OCI-LY3 (cell line): Measurements from ENCODE around the gene GAS2L1.

Experiments
- H2AFZ ChIP-seq: fragments of 200-600, 300-600 bp; shearing (Covaris generic); 2 replicates; pipeline ENCODE4 v1.6.0; 2014; ENCODE audit warnings: antibody characterized with exemption, low read depth, low read length
- H3K27ac ChIP-seq: fragments of 200-600, 300-600 bp; sonication (generic); 2 replicates; pipeline ENCODE4 v1.5.1; 2014; ENCODE audit warnings: mild to moderate bottlenecking, low read length, moderate library complexity, mixed read lengths
- H3K27me3 ChIP-seq: fragments of 200-600, 300-600 bp; sonication (generic); 2 replicates; pipeline ENCODE4 v1.6.1; 2014; ENCODE audit warnings: low read depth, low read length, mixed read lengths
- H3K36me3 ChIP-seq: fragments of 200-600, 300-600 bp; sonication (generic); replicated peaks from 2 replicates; pipeline ENCODE3; 2014; ENCODE audit warnings: low read depth, low read length, mixed read lengths
- H3K4me1 ChIP-seq: fragments of 300-600, 200-600 bp; sonication (generic); 2 replicates; pipeline ENCODE4 v1.6.1; 2014; ENCODE audit warnings: low read length, mixed read lengths
- H3K4me2 ChIP-seq: fragments of 200-600, 300-600 bp; sonication (generic); 2 replicates; pipeline ENCODE4 v1.6.1; 2014; ENCODE audit warnings: low read length, mixed read lengths
- H3K4me3 ChIP-seq: fragments of 300-600, 200-600 bp; sonication (generic); 2 replicates; pipeline ENCODE4 v1.5.1; 2014; ENCODE audit warnings: antibody characterized with exemption, mild to moderate bottlenecking, low read length, moderate library complexity
- H3K79me2 ChIP-seq: fragments of 300-600, 200-600 bp; shearing (Covaris generic); 2 replicates; pipeline ENCODE4 v1.6.1; 2014; ENCODE audit warnings: mild to moderate bottlenecking, low read length, mixed read lengths
- H3K9ac ChIP-seq: fragments of 300-600, 200-600 bp; shearing (Covaris generic); 2 replicates; pipeline ENCODE4 v1.6.0; 2014; ENCODE audit warnings: mild to moderate bottlenecking, low read length, moderate library complexity
- H3K9me3 ChIP-seq: fragments of 200-600, 300-600 bp; shearing (Covaris generic); 2 replicates; pipeline ENCODE4 v1.6.1; 2014; ENCODE audit warnings: low read length, mixed read lengths; ENCODE audit not compliant: insufficient read depth
- H4K20me1 ChIP-seq: fragments of 200-600, 300-600 bp; sonication (generic); 2 replicates; pipeline ENCODE4 v1.6.1; 2016; ENCODE audit warnings: low read length, mixed read lengths; ENCODE audit not compliant: insufficient read depth
- CTCF ChIP-seq: fragments of 200-600, 300-600 bp; sonication (generic); IDR thresholded peaks from 2 replicates; pipeline ENCODE4 v1.5.1; 2014; ENCODE audit warnings: antibody characterized with exemption, low read length, low read depth
- EZH2phosphoT487 ChIP-seq: fragments of 200-600 bp; shearing (Covaris generic); IDR thresholded peaks from 2 replicates; pipeline ENCODE4 v1.6.1; 2018; ENCODE audit warnings: antibody characterized with exemption, mixed run types, low read depth

Gene GAS2L1

DNA sequence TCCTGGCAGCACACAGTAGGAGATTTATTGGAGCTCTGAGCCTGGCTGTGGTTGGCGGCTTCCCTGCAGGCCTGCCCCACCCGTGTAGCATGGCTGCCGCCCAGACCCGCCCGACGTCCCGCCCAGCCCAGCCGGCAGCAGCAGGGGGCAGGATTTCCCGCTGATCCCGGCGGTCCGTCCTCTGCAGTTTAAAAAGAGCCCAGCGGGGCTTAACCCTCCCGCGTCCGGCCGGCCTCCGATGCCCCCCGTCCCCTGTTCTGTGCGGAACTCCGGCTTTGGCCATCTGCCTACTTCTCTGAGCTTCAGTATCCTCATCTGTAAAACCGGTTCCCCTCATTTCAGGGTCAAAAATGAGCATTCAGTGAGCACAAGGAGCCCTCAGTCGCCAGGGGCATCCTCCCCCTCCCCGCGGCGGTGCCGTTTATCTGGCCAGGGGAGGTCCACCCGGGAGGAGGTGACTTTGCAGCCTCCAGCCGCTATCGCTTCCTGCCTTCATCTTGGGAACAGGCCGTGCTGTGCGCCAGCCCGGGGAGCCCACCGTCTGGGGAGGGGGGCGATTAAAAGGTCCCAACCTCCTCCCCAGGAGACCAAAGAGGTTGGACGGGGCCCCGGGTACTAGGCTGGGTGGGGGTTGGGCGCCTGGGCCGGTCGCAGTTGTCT lies at the start of gene GAS2L1:
Gene GAS2L1, plus strand, starts transcription at position 476 of the 660 bp plus-strand sequence. CDS start 1,456 bp downstream, outside the sequence.
- peaks cover 6% of the 10 kb centered on the region for H4K20me1 ChIP-seq
- H3K4me3 ChIP-seq, result peak within 1 kb of the TSS; percentile 77
- H3K9me3 ChIP-seq, result no peaks in the 10 kb centered on the region
- H3K4me2 ChIP-seq, result peak within 1 kb of the TSS; percentile 92
- H3K36me3 ChIP-seq, result peaks cover 2% of the 10 kb centered on the region
- no peak within 1 kb of the TSS for H3K27ac ChIP-seq
- peaks cover 5% of the 10 kb centered on the region; the same call in 1 of the 2 replicates for H3K27me3 ChIP-seq
- peak within 1 kb of the TSS; percentile 87 for H2AFZ ChIP-seq
- peaks cover 4% of the 10 kb centered on the region; the same call in 1 of the 2 replicates for H3K4me1 ChIP-seq
- no peak for TF ChIP-seq EZH2phosphoT487
- peak; percentile 47 for TF ChIP-seq CTCF
- no peaks in the 10 kb centered on the region for H3K79me2 ChIP-seq
- H3K9ac ChIP-seq, result peak within 1 kb of the TSS; percentile 45

DNA sequence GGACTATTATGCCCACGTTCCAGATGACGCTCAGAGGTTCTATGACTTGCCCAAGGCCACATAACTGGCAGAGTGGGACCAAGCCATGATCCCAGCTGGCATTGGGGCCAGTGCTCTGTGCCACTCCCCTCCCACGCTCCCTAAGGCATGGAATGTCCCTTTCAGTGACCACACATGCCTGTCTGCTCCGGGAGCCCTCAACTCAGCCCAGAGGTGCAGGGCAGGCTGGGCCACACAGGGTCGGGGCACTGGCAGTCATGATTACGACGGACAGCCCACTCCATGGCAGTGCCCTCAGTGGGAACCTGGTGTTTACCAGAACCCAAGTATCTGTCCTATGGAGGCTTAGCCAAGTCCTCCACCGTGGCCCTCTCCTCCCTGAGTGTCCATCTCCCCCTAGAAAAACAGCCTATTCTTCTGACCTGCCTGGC lies 48.7 kb upstream of the GAS2L1 start:
- Histone ChIP-seq H2AFZ (no peak overlapping the region), H3K4me3 (no peak overlapping the region), H3K4me1 (no peaks in the 10 kb centered on the region), H3K4me2 (no peak overlapping the region), H4K20me1 (no peaks in the 10 kb centered on the region), H3K9ac (no peak overlapping the region), H3K9me3 (no peaks in the 10 kb centered on the region), H3K36me3 (no peaks in the 10 kb centered on the region), H3K27ac (no peak overlapping the region), H3K27me3 (no peaks in the 10 kb centered on the region), H3K79me2 (no peaks in the 10 kb centered on the region)
- TF ChIP-seq CTCF (no peak), EZH2phosphoT487 (no peak)

DNA sequence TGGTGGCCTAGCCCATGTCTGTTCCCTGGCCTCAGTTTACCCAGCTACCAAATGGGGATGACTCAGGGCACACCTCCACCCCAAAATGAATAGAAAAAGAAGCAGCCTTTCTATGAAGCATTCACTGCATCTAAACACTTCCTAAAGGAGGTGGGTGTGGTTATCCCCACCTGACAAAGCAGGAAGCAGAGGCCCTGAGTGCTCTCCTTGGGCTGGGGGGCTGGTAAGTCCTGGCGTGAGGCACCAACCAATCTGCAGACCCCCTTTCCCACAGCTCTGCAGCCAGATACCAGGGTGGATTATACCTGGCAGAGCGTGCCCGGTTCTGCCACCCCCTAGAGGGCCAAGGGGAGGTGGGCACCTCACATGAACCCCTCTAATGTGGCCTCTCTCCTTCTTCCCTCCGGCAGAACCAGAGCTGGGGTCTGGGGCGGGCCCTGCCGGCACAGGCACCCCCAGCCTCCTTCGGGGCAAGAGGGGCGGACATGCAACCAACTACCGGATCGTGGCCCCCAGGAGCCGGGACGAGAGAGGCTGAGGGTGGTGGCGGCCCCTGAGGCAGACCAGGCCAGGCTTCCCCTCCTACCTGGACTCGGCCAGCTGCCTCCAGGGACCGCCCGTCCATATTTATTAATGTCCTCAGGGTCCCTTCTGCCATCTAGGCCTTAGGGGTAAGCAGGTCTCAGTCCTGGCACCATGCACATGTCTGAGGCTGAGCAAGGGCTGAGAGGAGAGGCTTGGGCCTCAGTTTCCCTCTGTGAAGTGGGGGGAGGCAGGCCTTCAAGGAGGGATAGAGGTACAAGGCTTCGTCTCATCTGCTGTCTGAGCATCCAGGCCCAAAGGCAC lies 47.8 kb upstream of the GAS2L1 start:
- Histone ChIP-seq H3K4me1 (no peaks in the 10 kb centered on the region), H3K9me3 (no peaks in the 10 kb centered on the region), H3K9ac (no peak overlapping the region), H4K20me1 (no peaks in the 10 kb centered on the region), H3K4me2 (no peak overlapping the region), H3K79me2 (no peaks in the 10 kb centered on the region), H3K36me3 (peaks cover 3% of the 10 kb centered on the region), H2AFZ (no peak overlapping the region), H3K27ac (no peak overlapping the region), H3K4me3 (no peak overlapping the region), H3K27me3 (no peaks in the 10 kb centered on the region)
- TF ChIP-seq EZH2phosphoT487 (no peak), CTCF (no peak)

- Histone ChIP-seq H3K9ac (no peak overlapping the region), H3K36me3 (peaks cover 10% of the 10 kb centered on the region), H2AFZ (no peak overlapping the region), H3K4me2 (no peak overlapping the region), H3K9me3 (no peaks in the 10 kb centered on the region), H4K20me1 (no peaks in the 10 kb centered on the region), H3K27ac (no peak overlapping the region), H3K27me3 (no peaks in the 10 kb centered on the region), H3K4me3 (no peak overlapping the region), H3K4me1 (no peaks in the 10 kb centered on the region), H3K79me2 (no peaks in the 10 kb centered on the region)
- TF ChIP-seq CTCF (no peak), EZH2phosphoT487 (no peak)
Observed at GRCh38 chr22:29259253-29259899, 47.1 kb upstream of the GAS2L1 start.
